Limb (tissue), 2 donors: ENCODE results near the gene SLC24A3.
A peak's percentile ranks its signal among the peaks of the same experiment; 100 is the strongest.

Experiments used
- DNase-seq, 2 donors: peaks; one replicate each; pipeline ENCODE4 v3.0.0-alpha.2; 2016; ENCODE audit errors: extremely low spot score in 2 of 2

The SLC24A3 gene

GRCh38 chr20:19583532-19584175 is 371.2 kb downstream of the SLC24A3 start:
- peak in 1 of 2 donors; percentile 75 for DNase-seq

- DNase-seq = no peak
Measured at GRCh38 chr20:19588241-19588640, 375.8 kb downstream of the SLC24A3 start.

- DNase-seq = peak in 1 of 2 donors; percentile 41
Measured at GRCh38 chr20:19588732-19589131, 376.3 kb downstream of the SLC24A3 start.

- DNase-seq = peak in 1 of 2 donors; percentile 73
Measured at GRCh38 chr20:19589787-19590362, 377.4 kb downstream of the SLC24A3 start.

GRCh38 chr20:19590382-19590781 is 377.9 kb downstream of the SLC24A3 start:
- no peak for DNase-seq

GRCh38 chr20:19593762-19594161 is 381.3 kb downstream of the SLC24A3 start:
- no peak for DNase-seq

GRCh38 chr20:19594896-19595295 is 382.5 kb downstream of the SLC24A3 start:
- DNase-seq = no peak

- DNase-seq = no peak
Measured at GRCh38 chr20:19598117-19598850, 385.8 kb downstream of the SLC24A3 start.

GRCh38 chr20:19599200-19599599 is 386.8 kb downstream of the SLC24A3 start:
- DNase-seq = no peak

GRCh38 chr20:19600042-19600441 is 387.6 kb downstream of the SLC24A3 start:
- DNase-seq = no peak

GRCh38 chr20:19601126-19601810 is 388.8 kb downstream of the SLC24A3 start:
- DNase-seq = no peak

- DNase-seq = no peak
Measured at GRCh38 chr20:19602675-19603375, 390.4 kb downstream of the SLC24A3 start.

- DNase-seq = no peak
Measured at GRCh38 chr20:19603376-19603750, 390.9 kb downstream of the SLC24A3 start.

- DNase-seq = no peak
Measured at GRCh38 chr20:19605786-19606485, 393.5 kb downstream of the SLC24A3 start.

GRCh38 chr20:19609642-19610223 is 397.3 kb downstream of the SLC24A3 start:
- DNase-seq = no peak

- DNase-seq = no peak
Measured at GRCh38 chr20:19615629-19616028, 403.2 kb downstream of the SLC24A3 start.

GRCh38 chr20:19616081-19616480 is 403.6 kb downstream of the SLC24A3 start:
- DNase-seq = no peak

- no peak for DNase-seq
Measured at GRCh38 chr20:19616620-19617019, 404.2 kb downstream of the SLC24A3 start.

GRCh38 chr20:19617256-19617655 is 404.8 kb downstream of the SLC24A3 start:
- no peak for DNase-seq

GRCh38 chr20:19618711-19619110 is 406.3 kb downstream of the SLC24A3 start:
- no peak for DNase-seq
